RKO (cell line): ENCODE results near the gene TPCN1.

Experiments
- DNase-seq: peaks from one replicate; pipeline ENCODE4 v3.0.0-alpha.2; 2016; ENCODE audit warnings: low spot score

The TPCN1 gene

GRCh38 chr12:113262710-113263109 is 41.4 kb downstream of the TPCN1 start:
- DNase-seq = no peak

GRCh38 chr12:113263431-113263963 is 42.2 kb downstream of the TPCN1 start:
- DNase-seq = no peak

- no peak for DNase-seq
Measured at GRCh38 chr12:113266106-113266895, 45.0 kb downstream of the TPCN1 start.

GRCh38 chr12:113267621-113268020 is 46.4 kb downstream of the TPCN1 start:
- DNase-seq = no peak

GRCh38 chr12:113268136-113268535 is 46.9 kb downstream of the TPCN1 start:
- no peak for DNase-seq

GRCh38 chr12:113268621-113269020 is 47.4 kb downstream of the TPCN1 start:
- no peak for DNase-seq

- no peak for DNase-seq
Measured at GRCh38 chr12:113269257-113269943, 48.1 kb downstream of the TPCN1 start.

- DNase-seq = no peak
Measured at GRCh38 chr12:113270709-113271009, 49.4 kb downstream of the TPCN1 start.

GRCh38 chr12:113271466-113271852 is 50.2 kb downstream of the TPCN1 start:
- DNase-seq = no peak

- no peak for DNase-seq
Measured at GRCh38 chr12:113271853-113272561, 50.7 kb downstream of the TPCN1 start.

GRCh38 chr12:113273053-113273725 is 51.9 kb downstream of the TPCN1 start:
- DNase-seq = no peak

- DNase-seq = no peak
Measured at GRCh38 chr12:113274848-113275247, 53.6 kb downstream of the TPCN1 start.

GRCh38 chr12:113276306-113276705 is 55.0 kb downstream of the TPCN1 start:
- DNase-seq = no peak

GRCh38 chr12:113276946-113277500 is 55.8 kb downstream of the TPCN1 start:
- DNase-seq = no peak

GRCh38 chr12:113277511-113277910 is 56.2 kb downstream of the TPCN1 start:
- no peak for DNase-seq

- no peak for DNase-seq
Measured at GRCh38 chr12:113278141-113278540, 56.9 kb downstream of the TPCN1 start.

GRCh38 chr12:113278633-113279032 is 57.4 kb downstream of the TPCN1 start:
- no peak for DNase-seq

GRCh38 chr12:113284751-113285150 is 63.5 kb downstream of the TPCN1 start:
- no peak for DNase-seq

GRCh38 chr12:113285679-113286610 is 64.7 kb downstream of the TPCN1 start:
- DNase-seq = no peak

GRCh38 chr12:113286712-113287111 is 65.4 kb downstream of the TPCN1 start:
- no peak for DNase-seq
